Measurements from ENCODE around the gene TLDC2.
"Not testable (repeated sequence)": the region's sequence is repeated elsewhere in the genome, so short reads cannot be mapped to it uniquely, and the experiment has no call there.

The TLDC2 gene

GRCh38 chr20:36891211-36891610, 15.3 kb downstream of the TLDC2 start:
- Histone ChIP-seq H3K27me3 (ENCODE audit: control insufficient read depth, insufficient read depth, low read length) (no peaks in the 10 kb centered on the region), H3K4me1 (ENCODE audit: control insufficient read depth, insufficient read depth, low read length) (peaks cover 4% of the 10 kb centered on the region), H3K36me3 (ENCODE audit: insufficient read depth, low read length) (no peaks in the 10 kb centered on the region), H3K9ac (ENCODE audit: low read depth, low read length) (no peak overlapping the region), H3K4me3 (ENCODE audit: low read length) (no peak overlapping the region), H3K4me2 (ENCODE audit: low read length) (no peak overlapping the region), H3K9me3 (replicated peaks; ENCODE audit: low read length) (no peaks in the 10 kb centered on the region)

- Histone ChIP-seq H3K27me3 (ENCODE audit: control insufficient read depth, insufficient read depth, low read length) (no peaks in the 10 kb centered on the region), H3K9me3 (replicated peaks; ENCODE audit: low read length) (no peaks in the 10 kb centered on the region), H3K4me2 (ENCODE audit: low read length) (no peak overlapping the region), H3K4me1 (ENCODE audit: control insufficient read depth, insufficient read depth, low read length) (no peaks in the 10 kb centered on the region), H3K4me3 (ENCODE audit: low read length) (no peak overlapping the region), H3K9ac (ENCODE audit: low read depth, low read length) (no peak overlapping the region), H3K36me3 (ENCODE audit: insufficient read depth, low read length) (no peaks in the 10 kb centered on the region)
These were observed 17.9 kb downstream of the TLDC2 start for GRCh38 chr20:36893801-36894200.

- Histone ChIP-seq H3K27me3 (ENCODE audit: control insufficient read depth, insufficient read depth, low read length) (no peaks in the 10 kb centered on the region), H3K4me2 (ENCODE audit: low read length) (no peak overlapping the region), H3K4me3 (ENCODE audit: low read length) (no peak overlapping the region), H3K9me3 (replicated peaks; ENCODE audit: low read length) (no peaks in the 10 kb centered on the region), H3K4me1 (ENCODE audit: control insufficient read depth, insufficient read depth, low read length) (no peaks in the 10 kb centered on the region), H3K9ac (ENCODE audit: low read depth, low read length) (no peak overlapping the region), H3K36me3 (ENCODE audit: insufficient read depth, low read length) (no peaks in the 10 kb centered on the region)
These were observed 19.1 kb downstream of the TLDC2 start for GRCh38 chr20:36895036-36895435.

- no peaks in the 10 kb centered on the region for H3K27me3 ChIP-seq (ENCODE audit: control insufficient read depth, insufficient read depth, low read length)
- H3K4me2 ChIP-seq (ENCODE audit: low read length): no peak overlapping the region
- H3K36me3 ChIP-seq (ENCODE audit: insufficient read depth, low read length): no peaks in the 10 kb centered on the region
- no peaks in the 10 kb centered on the region for H3K4me1 ChIP-seq (ENCODE audit: control insufficient read depth, insufficient read depth, low read length)
- no peaks in the 10 kb centered on the region for H3K9me3 ChIP-seq (replicated peaks; ENCODE audit: low read length)
- H3K9ac ChIP-seq (ENCODE audit: low read depth, low read length): no peak overlapping the region
- H3K4me3 ChIP-seq (ENCODE audit: low read length): no peak overlapping the region
These were observed 28.8 kb downstream of the TLDC2 start for GRCh38 chr20:36904690-36905089.

- H3K36me3 ChIP-seq (ENCODE audit: insufficient read depth, low read length); H3K4me1 ChIP-seq (ENCODE audit: control insufficient read depth, insufficient read depth, low read length); H3K4me2 ChIP-seq (ENCODE audit: low read length); H3K4me3 ChIP-seq (ENCODE audit: low read length); H3K9me3 ChIP-seq (replicated peaks; ENCODE audit: low read length); H3K9ac ChIP-seq (ENCODE audit: low read depth, low read length); H3K27me3 ChIP-seq (ENCODE audit: control insufficient read depth, insufficient read depth, low read length): not testable (repeated sequence)
These were observed 29.6 kb downstream of the TLDC2 start for GRCh38 chr20:36905566-36905965.

GRCh38 chr20:36906086-36906485, 30.1 kb downstream of the TLDC2 start:
- H3K4me1 ChIP-seq (ENCODE audit: control insufficient read depth, insufficient read depth, low read length); H3K9ac ChIP-seq (ENCODE audit: low read depth, low read length); H3K4me2 ChIP-seq (ENCODE audit: low read length); H3K27me3 ChIP-seq (ENCODE audit: control insufficient read depth, insufficient read depth, low read length); H3K4me3 ChIP-seq (ENCODE audit: low read length); H3K36me3 ChIP-seq (ENCODE audit: insufficient read depth, low read length); H3K9me3 ChIP-seq (replicated peaks; ENCODE audit: low read length): not testable (repeated sequence)

- H3K9me3 ChIP-seq (replicated peaks; ENCODE audit: low read length): no peaks in the 10 kb centered on the region
- no peaks in the 10 kb centered on the region for H3K36me3 ChIP-seq (ENCODE audit: insufficient read depth, low read length)
- no peak overlapping the region for H3K4me3 ChIP-seq (ENCODE audit: low read length)
These were observed 32.7 kb downstream of the TLDC2 start for GRCh38 chr20:36908603-36909002.

GRCh38 chr20:36916199-36916598, 40.3 kb downstream of the TLDC2 start:
- H3K4me3 ChIP-seq (ENCODE audit: low read length): no peak overlapping the region
- H3K9me3 ChIP-seq (replicated peaks; ENCODE audit: low read length): no peaks in the 10 kb centered on the region
- peaks cover 6% of the 10 kb centered on the region for H3K36me3 ChIP-seq (ENCODE audit: insufficient read depth, low read length)

More at GRCh38 chr20:36908603-36909002, 32.7 kb downstream of the TLDC2 start:
- no peak overlapping the region for H3K4me2 ChIP-seq (ENCODE audit: low read length)
- H3K9ac ChIP-seq (ENCODE audit: low read depth, low read length): no peak overlapping the region
- no peaks in the 10 kb centered on the region for H3K27me3 ChIP-seq (ENCODE audit: control insufficient read depth, insufficient read depth, low read length)
- no peaks in the 10 kb centered on the region for H3K4me1 ChIP-seq (ENCODE audit: control insufficient read depth, insufficient read depth, low read length)

GRCh38 chr20:36917240-36917639, 41.3 kb downstream of the TLDC2 start:
- peaks cover 6% of the 10 kb centered on the region for H3K36me3 ChIP-seq (ENCODE audit: insufficient read depth, low read length)
- no peak overlapping the region for H3K9ac ChIP-seq (ENCODE audit: low read depth, low read length)
- H3K9me3 ChIP-seq (replicated peaks; ENCODE audit: low read length): no peaks in the 10 kb centered on the region
- H3K4me2 ChIP-seq (ENCODE audit: low read length): no peak overlapping the region
- no peaks in the 10 kb centered on the region for H3K4me1 ChIP-seq (ENCODE audit: control insufficient read depth, insufficient read depth, low read length)
- no peak overlapping the region for H3K4me3 ChIP-seq (ENCODE audit: low read length)
- no peaks in the 10 kb centered on the region for H3K27me3 ChIP-seq (ENCODE audit: control insufficient read depth, insufficient read depth, low read length)

More at GRCh38 chr20:36916199-36916598, 40.3 kb downstream of the TLDC2 start:
- no peaks in the 10 kb centered on the region for H3K4me1 ChIP-seq (ENCODE audit: control insufficient read depth, insufficient read depth, low read length)
- no peak overlapping the region for H3K4me2 ChIP-seq (ENCODE audit: low read length)
- H3K27me3 ChIP-seq (ENCODE audit: control insufficient read depth, insufficient read depth, low read length): no peaks in the 10 kb centered on the region
- no peak overlapping the region for H3K9ac ChIP-seq (ENCODE audit: low read depth, low read length)

GRCh38 chr20:36917943-36918342, 42.0 kb downstream of the TLDC2 start:
- Histone ChIP-seq H3K4me2 (ENCODE audit: low read length) (no peak overlapping the region), H3K36me3 (ENCODE audit: insufficient read depth, low read length) (peaks cover 6% of the 10 kb centered on the region)

GRCh38 chr20:36919715-36920333, 43.9 kb downstream of the TLDC2 start:
- Histone ChIP-seq H3K36me3 (ENCODE audit: insufficient read depth, low read length) (peaks cover 2% of the 10 kb centered on the region), H3K27me3 (ENCODE audit: control insufficient read depth, insufficient read depth, low read length) (no peaks in the 10 kb centered on the region), H3K4me3 (ENCODE audit: low read length) (no peak overlapping the region)

More at GRCh38 chr20:36917943-36918342, 42.0 kb downstream of the TLDC2 start:
- Histone ChIP-seq H3K4me1 (ENCODE audit: control insufficient read depth, insufficient read depth, low read length) (no peaks in the 10 kb centered on the region), H3K27me3 (ENCODE audit: control insufficient read depth, insufficient read depth, low read length) (no peaks in the 10 kb centered on the region), H3K9me3 (replicated peaks; ENCODE audit: low read length) (no peaks in the 10 kb centered on the region), H3K4me3 (ENCODE audit: low read length) (no peak overlapping the region), H3K9ac (ENCODE audit: low read depth, low read length) (no peak overlapping the region)

GRCh38 chr20:36920334-36920730, 44.4 kb downstream of the TLDC2 start:
- Histone ChIP-seq H3K36me3 (ENCODE audit: insufficient read depth, low read length) (no peaks in the 10 kb centered on the region), H3K4me2 (ENCODE audit: low read length) (no peak overlapping the region), H3K9ac (ENCODE audit: low read depth, low read length) (no peak overlapping the region), H3K27me3 (ENCODE audit: control insufficient read depth, insufficient read depth, low read length) (no peaks in the 10 kb centered on the region), H3K4me3 (ENCODE audit: low read length) (no peak overlapping the region), H3K4me1 (ENCODE audit: control insufficient read depth, insufficient read depth, low read length) (no peaks in the 10 kb centered on the region), H3K9me3 (replicated peaks; ENCODE audit: low read length) (no peaks in the 10 kb centered on the region)

More at GRCh38 chr20:36919715-36920333, 43.9 kb downstream of the TLDC2 start:
- no peaks in the 10 kb centered on the region for H3K4me1 ChIP-seq (ENCODE audit: control insufficient read depth, insufficient read depth, low read length)
- no peaks in the 10 kb centered on the region for H3K9me3 ChIP-seq (replicated peaks; ENCODE audit: low read length)
- no peak overlapping the region for H3K4me2 ChIP-seq (ENCODE audit: low read length)
- no peak overlapping the region for H3K9ac ChIP-seq (ENCODE audit: low read depth, low read length)

All from skeletal muscle satellite cell (primary cell).